Measurements from ENCODE around the gene RSPH3. TPM values are rescaled to one million over a fixed set of nuclear protein-coding genes. Genes with fewer than 3 reads are reported as not detected.
"Not testable (repeated sequence)": the region's sequence is repeated elsewhere in the genome, so short reads cannot be mapped to it uniquely, and the experiment has no call there.

RSPH3 gene
- total and polyA plus RNA-seq, 2 of the 8 experiments (the other 6 are each of a cell fraction or from before 2014, with no cell fraction given): 0.60 to 2.7 TPM

DNA sequence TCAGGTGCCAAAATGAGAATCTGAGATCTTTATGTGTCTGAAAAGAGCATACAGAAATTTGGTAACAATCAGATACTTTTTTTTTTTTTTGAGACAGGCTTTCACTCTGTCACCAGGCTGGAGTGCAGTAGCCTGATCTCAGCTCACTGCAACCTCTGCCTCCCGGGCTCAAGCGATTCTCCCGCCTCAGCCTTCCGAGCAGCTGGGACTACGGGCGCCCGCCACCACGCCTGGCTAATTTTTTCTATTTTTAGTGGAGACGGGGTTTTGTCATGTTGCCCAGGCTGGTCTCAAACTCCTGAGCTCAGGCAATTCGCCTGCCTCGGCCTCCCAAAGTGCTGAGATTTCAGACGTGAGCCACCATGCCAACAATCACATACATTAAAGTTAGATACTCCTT, 38.3 kb upstream of the RSPH3 start:
- CTCF ChIA-PET (ENCODE audit: partially characterized antibody): interaction anchor here (0.7 to 11.7 kb wide), 4 partner anchors 36 to 258 kb away, joined by 3 to 144 read pairs (median 3); no protein-coding TSS in a partner anchor
- FAIRE-seq; H3K27me3 ChIP-seq (replicated peaks in 1 of 4; ENCODE audit: control insufficient read depth in 3 of 4, extremely low read depth in 1 of 4, insufficient read depth in 3 of 4, low read length in 3 of 4): not testable (repeated sequence)

More for the DNA sequence above, 38.3 kb upstream of the RSPH3 start:
- H3K4ac ChIP-seq (replicated peaks; ENCODE audit: insufficient read length, low read depth, low read length); H4K91ac ChIP-seq (replicated peaks; ENCODE audit: insufficient read length, low read length); H3K14ac ChIP-seq (ENCODE audit: insufficient read length); H4K5ac ChIP-seq (ENCODE audit: insufficient read length, low read depth, low read length); H3K79me2 ChIP-seq (ENCODE audit: control insufficient read depth in 1 of 2, insufficient read depth in 2 of 2, low read length in 2 of 2); H3K4me3 ChIP-seq (ENCODE audit: extremely low read depth in 1 of 4, insufficient read depth in 2 of 4, low read depth in 3 of 4, low read length in 4 of 4); POLR2A ChIA-PET (ENCODE audit: partially characterized antibody); H4K8ac ChIP-seq (ENCODE audit: extremely low read depth, insufficient read depth, low read length); H3K56ac ChIP-seq (replicated peaks; ENCODE audit: insufficient read length, low read depth, low read length); H3K9me3 ChIP-seq (ENCODE audit: insufficient read depth in 2 of 2, low read depth in 1 of 2, low read length in 1 of 2); H2AFZ ChIP-seq (ENCODE audit: low read length); H3K9ac ChIP-seq (replicated peaks in 1 of 4; ENCODE audit: extremely low read depth in 1 of 4, low read depth in 3 of 4, low read length in 3 of 4); H3K27ac ChIP-seq (ENCODE audit: low read depth, low read length); H2BK120ac ChIP-seq (replicated peaks; ENCODE audit: low read depth, low read length); H2BK15ac ChIP-seq (ENCODE audit: low read length); H2BK12ac ChIP-seq (ENCODE audit: low read depth, low read length); H2AK5ac ChIP-seq (ENCODE audit: low read depth, low read length); H3K23me2 ChIP-seq (ENCODE audit: low read depth, low read length); H3K23ac ChIP-seq (ENCODE audit: insufficient read length); H3K18ac ChIP-seq (ENCODE audit: extremely low read depth, low read length); H2BK5ac ChIP-seq (ENCODE audit: low read depth, low read length); H4K20me1 ChIP-seq (replicated peaks in 1 of 2; ENCODE audit: control insufficient read depth in 1 of 2, insufficient read depth in 2 of 2, low read length in 2 of 2); H3K79me1 ChIP-seq (ENCODE audit: low read depth, low read length); DNase-seq (ENCODE audit: low read depth in 1 of 2, low spot score in 2 of 2); H2BK20ac ChIP-seq (ENCODE audit: low read length); H3K4me1 ChIP-seq (replicated peaks in 1 of 4; ENCODE audit: control insufficient read depth in 3 of 4, insufficient read depth in 4 of 4, low read length in 3 of 4); H3K36me3 ChIP-seq (ENCODE audit: control insufficient read depth in 2 of 4, insufficient read depth in 4 of 4, low read length in 3 of 4); H3K4me2 ChIP-seq (ENCODE audit: insufficient read depth in 1 of 2, low read depth in 2 of 2, low read length in 2 of 2): not testable (repeated sequence)
- WGBS, 2 experiments (ENCODE audit: extremely low coverage in 1 of 2, insufficient coverage in 1 of 2, insufficient read length in 1 of 2, insufficient replicate concordance in 2 of 2, low coverage in 1 of 2, low lambda C conversion rate in 2 of 2, missing lambda C conversion rate in 1 of 2): 89% methylated on average over 12 of the region's 12 CpGs; no CpG with 5 or more reads in 1 of the 2 experiments

All from H1 (cell line).